HG02852 (cell line): ENCODE data around the gene THRB.

ENCODE experiments used
- ATAC-seq: cut with Tn5 transposase; IDR thresholded peaks from one replicate; pipeline ENCODE4 v1.9.1; 2021; ENCODE audit warnings: mild to moderate bottlenecking, moderate library complexity; ENCODE audit not compliant: unreplicated experiment

Gene THRB

GRCh38 chr3:24316887-24317383 lies 177.7 kb downstream of the THRB start:
- no peak for ATAC-seq

DNA sequence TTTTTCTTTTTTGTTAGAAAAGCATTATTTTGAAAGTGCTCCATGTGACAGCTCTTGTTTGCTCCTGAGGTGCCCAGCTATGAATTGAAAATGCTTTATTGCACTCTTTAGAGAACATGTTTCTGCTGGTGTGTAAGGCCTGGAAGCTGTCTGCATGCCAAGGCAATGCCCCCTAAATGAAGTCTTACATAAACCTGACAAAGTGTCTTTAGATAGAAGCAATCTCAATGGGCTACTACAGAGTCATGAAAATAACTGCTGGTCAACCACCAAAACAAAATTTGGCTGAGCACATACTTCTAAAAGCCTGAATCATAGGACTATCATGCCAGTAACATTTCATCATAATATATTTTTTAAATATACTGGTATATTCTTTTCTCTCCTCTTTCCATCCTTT lies 178.7 kb downstream of the THRB start:
- ATAC-seq, result no peak

DNA sequence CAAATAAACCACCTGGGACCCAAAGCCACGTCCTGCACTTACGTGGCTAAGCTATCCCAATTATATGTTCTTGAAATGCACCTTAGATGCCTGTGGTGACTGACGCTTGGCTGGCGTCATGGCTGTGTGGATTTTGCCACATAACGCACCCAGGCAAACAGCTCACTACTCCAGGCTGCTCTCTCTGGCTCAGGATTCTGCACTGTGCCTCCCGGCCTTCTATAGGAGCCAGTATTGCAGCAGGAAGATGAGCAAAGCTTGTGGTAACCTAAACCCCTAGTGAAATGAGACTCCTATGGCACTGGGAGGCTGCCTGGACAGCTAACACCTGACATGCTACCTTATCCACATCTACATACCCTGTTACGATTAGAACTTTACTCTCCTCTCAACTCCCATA lies 179.3 kb downstream of the THRB start:
- ATAC-seq, result no peak

DNA sequence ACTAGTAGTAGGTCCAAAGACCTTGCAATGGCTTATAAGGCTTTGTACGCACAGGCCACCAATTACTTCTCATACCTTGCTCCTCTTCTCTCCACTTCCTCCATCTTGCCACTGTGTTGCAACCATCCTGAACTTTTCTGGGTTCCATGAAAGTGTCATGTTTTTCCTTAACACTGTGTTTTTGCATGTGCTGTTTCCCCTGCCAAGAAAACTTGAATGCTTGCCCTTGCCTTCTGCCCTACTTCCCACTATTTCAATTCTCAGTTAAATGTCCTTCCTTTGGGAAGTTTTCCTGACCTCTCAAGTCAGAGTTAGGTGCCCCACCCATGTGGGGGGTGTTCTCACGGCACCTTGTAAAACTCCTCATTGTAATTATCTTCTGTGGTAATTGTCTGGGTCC lies 182.8 kb downstream of the THRB start:
- ATAC-seq, result no peak

DNA sequence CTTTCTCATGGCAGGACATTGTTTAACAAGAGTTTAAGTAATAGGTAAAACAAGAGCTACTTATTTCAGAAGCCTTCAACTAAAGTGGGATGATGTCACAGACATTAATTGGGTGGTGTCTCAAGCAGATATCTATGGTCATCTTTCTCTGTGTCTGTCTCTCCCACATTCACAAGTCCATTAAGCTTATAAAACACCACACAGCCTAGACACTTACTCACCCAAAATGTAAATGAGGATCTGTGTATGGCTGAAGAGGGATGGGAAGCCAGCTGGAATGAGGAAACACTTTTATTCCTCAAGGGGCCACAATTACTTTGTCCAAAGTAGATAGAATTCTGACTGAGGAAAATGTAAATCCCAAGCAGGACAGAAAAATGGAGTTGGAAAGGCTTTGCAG lies 183.8 kb downstream of the THRB start:
- no peak for ATAC-seq

DNA sequence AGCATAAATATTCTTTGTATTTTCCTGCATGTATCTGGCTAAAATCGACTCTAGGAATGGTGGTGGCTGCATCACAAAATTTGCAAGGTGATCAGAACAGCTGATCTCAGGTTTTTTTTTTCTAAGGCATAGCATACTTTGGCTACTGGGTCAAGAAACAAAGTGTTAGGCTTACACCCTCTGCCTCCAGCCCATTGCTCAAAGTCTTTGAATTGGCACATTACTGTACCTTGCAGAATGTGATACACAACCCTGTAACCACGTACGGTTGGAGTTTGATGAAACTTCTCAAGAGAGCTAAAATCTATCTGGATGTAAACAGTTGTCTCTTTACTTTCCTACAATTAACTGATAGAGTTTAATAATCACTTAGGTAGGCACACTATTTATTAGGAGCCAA lies 188.1 kb downstream of the THRB start:
- ATAC-seq, result no peak

GRCh38 chr3:24305795-24306467 lies 188.7 kb downstream of the THRB start:
- ATAC-seq, result no peak

GRCh38 chr3:24303057-24303754 lies 191.4 kb downstream of the THRB start:
- ATAC-seq, result no peak

GRCh38 chr3:24302396-24302795 lies 192.3 kb downstream of the THRB start:
- no peak for ATAC-seq

DNA sequence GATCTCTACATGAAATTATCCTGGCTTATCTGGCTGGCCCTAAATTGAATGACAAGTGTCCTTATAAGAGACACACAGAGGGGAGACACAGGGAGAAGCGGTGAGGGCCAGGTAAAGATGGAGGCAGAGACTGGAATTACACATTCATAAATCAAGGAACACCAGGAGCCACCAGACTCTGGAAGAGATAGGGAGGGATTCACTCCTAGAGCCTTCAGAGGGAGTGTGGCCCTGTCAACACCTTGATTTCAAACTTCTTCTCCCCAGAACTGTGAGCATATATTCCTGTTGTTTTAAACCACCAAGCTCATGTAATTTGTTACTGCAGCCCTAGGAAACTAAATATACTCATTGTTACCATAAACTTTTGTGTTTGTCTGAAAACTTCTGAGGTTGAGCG lies 193.7 kb downstream of the THRB start:
- no peak for ATAC-seq

- no peak for ATAC-seq
Observed at GRCh38 chr3:24299806-24300626, 194.6 kb downstream of the THRB start.

- no peak for ATAC-seq
Observed at GRCh38 chr3:24299246-24299805, 195.3 kb downstream of the THRB start.

DNA sequence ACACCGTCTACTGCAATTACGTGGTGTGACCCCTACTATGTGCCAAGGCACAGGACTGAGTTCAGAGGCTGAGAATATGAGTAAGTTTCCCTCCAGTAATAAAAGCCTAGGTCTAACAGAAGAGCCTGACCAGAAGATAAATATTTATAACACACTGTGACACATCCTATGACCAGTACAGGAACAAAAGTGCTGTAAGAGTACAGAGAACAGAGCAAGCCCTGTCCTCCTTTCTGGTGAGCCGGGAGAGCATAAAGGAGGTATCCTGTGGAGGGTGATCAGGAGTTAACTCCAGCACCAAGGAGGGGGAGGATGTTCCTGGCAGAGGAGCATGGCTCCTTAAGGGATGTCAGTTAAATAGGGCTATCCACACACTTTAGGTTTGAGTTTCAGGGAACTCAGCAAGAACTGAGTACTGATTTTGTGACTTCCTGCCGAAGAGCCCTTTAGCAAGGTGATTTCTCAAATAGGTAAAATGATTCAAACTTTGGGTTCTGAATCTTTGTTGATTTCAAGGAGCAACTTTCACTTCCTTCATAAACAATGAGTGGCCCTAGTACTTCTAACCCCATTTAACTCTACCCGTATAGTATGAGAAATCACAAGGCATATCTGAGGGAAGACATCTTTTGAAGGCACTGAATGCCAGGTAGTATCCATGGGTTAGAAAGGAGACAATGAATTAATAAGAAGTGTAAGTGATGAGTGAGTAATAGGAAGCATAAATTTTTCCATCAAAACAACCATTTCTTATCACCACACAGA lies 198.0 kb downstream of the THRB start:
- no peak for ATAC-seq

- ATAC-seq, result no peak
Observed at GRCh38 chr3:24294150-24294549, 200.5 kb downstream of the THRB start.

- ATAC-seq, result no peak
Observed at GRCh38 chr3:24291646-24292045, 203.0 kb downstream of the THRB start.

- ATAC-seq, result no peak
Observed at GRCh38 chr3:24290596-24290995, 204.1 kb downstream of the THRB start.

DNA sequence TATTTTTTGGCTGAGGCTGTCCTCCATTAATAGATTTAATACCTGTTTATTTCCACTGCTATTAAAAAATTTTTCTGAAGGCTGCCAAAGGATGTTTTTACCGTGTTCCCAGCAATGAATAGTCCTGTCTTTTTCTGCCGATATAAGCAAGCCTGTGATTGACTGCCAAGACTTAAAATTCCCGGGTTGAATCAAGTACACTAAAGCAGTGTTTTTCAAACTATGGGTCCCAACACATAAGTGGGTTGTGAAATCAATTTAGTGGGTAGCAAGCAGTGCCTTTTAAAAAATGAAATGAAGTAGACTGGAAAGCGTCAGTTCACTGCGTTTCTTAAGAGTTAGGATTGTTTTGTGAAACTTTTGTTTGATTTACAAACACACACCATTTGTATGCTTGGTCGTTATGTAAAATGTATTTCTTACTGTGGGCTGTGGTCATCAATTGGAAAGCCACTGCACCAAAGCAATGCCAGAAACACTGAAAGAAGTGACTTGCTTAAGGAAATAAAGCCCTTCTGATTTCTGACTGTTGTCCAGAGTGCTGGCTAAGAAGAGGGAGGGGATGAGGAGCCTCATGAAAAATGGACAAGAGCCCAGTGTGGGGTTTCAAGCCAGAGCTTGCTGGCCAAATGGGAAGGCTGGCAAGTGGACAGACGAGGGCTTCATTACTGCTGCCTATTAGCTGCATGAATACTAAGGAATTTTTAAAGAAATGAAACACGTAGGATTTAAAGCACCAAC lies 206.0 kb downstream of the THRB start:
- no peak for ATAC-seq

- no peak for ATAC-seq
Observed at GRCh38 chr3:24287755-24288450, 206.7 kb downstream of the THRB start.

GRCh38 chr3:24286405-24286804 lies 208.2 kb downstream of the THRB start:
- no peak for ATAC-seq
